ENCODE results near the gene PPTC7.

DNA sequence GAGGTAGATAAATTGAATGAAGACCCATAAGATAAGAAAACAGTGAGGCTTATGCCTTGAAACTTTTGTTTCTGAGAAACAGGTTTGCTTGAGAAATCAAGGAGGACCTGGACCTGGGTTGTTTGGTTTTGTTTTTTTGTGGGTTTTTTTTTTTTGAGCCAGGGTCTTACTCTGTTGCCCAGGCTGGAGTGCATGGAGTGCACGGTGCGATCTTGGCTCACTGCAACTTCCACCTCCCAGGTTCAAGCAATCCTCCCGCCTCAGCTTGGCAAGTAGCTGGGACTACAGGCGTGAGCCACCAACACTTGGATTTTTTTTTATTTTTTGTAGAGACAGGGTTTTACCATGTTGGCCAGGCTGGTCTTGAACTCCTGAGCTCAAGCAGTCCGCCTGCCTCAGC, 9.0 kb upstream of the PPTC7 start:
- TF ChIP-seq MAX (IDR thresholded peaks at IDR 0.05) = no peak
- TF ChIP-seq, protein P1, sequence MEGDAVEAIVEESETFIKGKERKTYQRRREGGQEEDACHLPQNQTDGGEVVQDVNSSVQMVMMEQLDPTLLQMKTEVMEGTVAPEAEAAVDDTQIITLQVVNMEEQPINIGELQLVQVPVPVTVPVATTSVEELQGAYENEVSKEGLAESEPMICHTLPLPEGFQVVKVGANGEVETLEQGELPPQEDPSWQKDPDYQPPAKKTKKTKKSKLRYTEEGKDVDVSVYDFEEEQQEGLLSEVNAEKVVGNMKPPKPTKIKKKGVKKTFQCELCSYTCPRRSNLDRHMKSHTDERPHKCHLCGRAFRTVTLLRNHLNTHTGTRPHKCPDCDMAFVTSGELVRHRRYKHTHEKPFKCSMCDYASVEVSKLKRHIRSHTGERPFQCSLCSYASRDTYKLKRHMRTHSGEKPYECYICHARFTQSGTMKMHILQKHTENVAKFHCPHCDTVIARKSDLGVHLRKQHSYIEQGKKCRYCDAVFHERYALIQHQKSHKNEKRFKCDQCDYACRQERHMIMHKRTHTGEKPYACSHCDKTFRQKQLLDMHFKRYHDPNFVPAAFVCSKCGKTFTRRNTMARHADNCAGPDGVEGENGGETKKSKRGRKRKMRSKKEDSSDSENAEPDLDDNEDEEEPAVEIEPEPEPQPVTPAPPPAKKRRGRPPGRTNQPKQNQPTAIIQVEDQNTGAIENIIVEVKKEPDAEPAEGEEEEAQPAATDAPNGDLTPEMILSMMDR (IDR thresholded peaks at IDR 0.05; ENCODE audit: low read depth, low read length, missing input control) = no peak
- no peak for TF ChIP-seq TAF1 (conservative IDR thresholded peaks at IDR 0.05)

Data from liver (tissue), 3 donors.